GM23338 (cell line): Measurements from ENCODE around the gene JMJD1C.

Source experiments
- CREB1 ChIP-seq: fragments of 250-450 bp; sonication (Bioruptor Pico); IDR thresholded peaks from 2 replicates; pipeline ENCODE4 v1.5.0; 2020; ENCODE audit warnings: low read depth, mild to moderate bottlenecking, moderate library complexity
- CTCF ChIP-seq, 2 experiments: fragments of 200-600 bp in 1 of 2; sonication (generic) in 1 of 2; conservative IDR thresholded peaks; 2 replicates each; pipeline versions ENCODE4 v1.5.1 to v1.6.1; 2016 to 2017; ENCODE audit warnings: antibody characterized with exemption in 2 of 2, low read depth in 2 of 2, mild to moderate bottlenecking in 2 of 2, moderate library complexity in 1 of 2
- EZH2 ChIP-seq: fragments of 200-600 bp; sonication (generic); IDR thresholded peaks from one replicate; pipeline ENCODE4 v1.8.0; 2017; ENCODE audit warnings: antibody characterized with exemption, mild to moderate bottlenecking, low read depth; ENCODE audit not compliant: unreplicated experiment
- EZH2phosphoT487 ChIP-seq: fragments of 200-600 bp; sonication (generic); IDR thresholded peaks from one replicate; pipeline ENCODE4 v1.8.1; 2018; ENCODE audit warnings: antibody characterized with exemption; ENCODE audit not compliant: unreplicated experiment
- JUNB ChIP-seq: IDR thresholded peaks from one replicate; pipeline ENCODE4 v1.6.1; 2016; ENCODE audit warnings: antibody characterized with exemption; ENCODE audit not compliant: unreplicated experiment
- POLR2AphosphoS5 ChIP-seq: IDR thresholded peaks from 2 replicates; pipeline ENCODE4 v1.6.1; 2016; ENCODE audit warnings: antibody characterized with exemption, low read depth
- ZNF114 ChIP-seq: fragments of 250-450 bp; sonication (Bioruptor Pico); IDR thresholded peaks from 2 replicates; pipeline ENCODE4 v1.5.0; 2020; ENCODE audit warnings: mild to moderate bottlenecking, moderate library complexity
- TF ChIP-seq, protein P1 (sequence below): IDR thresholded peaks from one replicate; pipeline ENCODE4 v1.6.1; 2018; ENCODE audit warnings: antibody characterized with exemption; ENCODE audit not compliant: unreplicated experiment

DNA sequence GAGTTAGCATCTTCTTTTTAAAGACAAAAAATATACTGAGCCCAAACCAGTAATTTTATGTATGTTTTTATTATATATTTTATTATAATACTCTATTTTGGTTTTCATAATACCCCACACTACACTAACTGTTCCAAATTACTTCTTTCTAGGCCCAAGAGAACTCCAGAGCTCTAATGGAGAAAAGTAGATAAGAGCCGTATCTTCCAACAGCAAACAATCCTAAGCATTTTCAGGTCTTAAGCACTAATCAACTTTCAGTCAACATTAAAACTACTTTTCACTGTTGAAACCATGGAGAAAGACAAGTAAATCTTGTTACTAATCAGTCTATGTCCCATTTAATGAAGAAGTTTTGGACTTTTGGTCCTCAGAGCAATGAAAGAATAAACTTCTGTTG lies 55.1 kb downstream of the JMJD1C start:
- TF ChIP-seq ZNF114 (CRISPR knock-in tag) = no peak
- no peak for TF ChIP-seq EZH2phosphoT487
- TF ChIP-seq CTCF (conservative IDR thresholded peaks at IDR 0.05; ENCODE audit: low read depth in 2 of 2) = no peak
- no peak for TF ChIP-seq EZH2
- no peak for TF ChIP-seq POLR2AphosphoS5
- TF ChIP-seq, protein P1, sequence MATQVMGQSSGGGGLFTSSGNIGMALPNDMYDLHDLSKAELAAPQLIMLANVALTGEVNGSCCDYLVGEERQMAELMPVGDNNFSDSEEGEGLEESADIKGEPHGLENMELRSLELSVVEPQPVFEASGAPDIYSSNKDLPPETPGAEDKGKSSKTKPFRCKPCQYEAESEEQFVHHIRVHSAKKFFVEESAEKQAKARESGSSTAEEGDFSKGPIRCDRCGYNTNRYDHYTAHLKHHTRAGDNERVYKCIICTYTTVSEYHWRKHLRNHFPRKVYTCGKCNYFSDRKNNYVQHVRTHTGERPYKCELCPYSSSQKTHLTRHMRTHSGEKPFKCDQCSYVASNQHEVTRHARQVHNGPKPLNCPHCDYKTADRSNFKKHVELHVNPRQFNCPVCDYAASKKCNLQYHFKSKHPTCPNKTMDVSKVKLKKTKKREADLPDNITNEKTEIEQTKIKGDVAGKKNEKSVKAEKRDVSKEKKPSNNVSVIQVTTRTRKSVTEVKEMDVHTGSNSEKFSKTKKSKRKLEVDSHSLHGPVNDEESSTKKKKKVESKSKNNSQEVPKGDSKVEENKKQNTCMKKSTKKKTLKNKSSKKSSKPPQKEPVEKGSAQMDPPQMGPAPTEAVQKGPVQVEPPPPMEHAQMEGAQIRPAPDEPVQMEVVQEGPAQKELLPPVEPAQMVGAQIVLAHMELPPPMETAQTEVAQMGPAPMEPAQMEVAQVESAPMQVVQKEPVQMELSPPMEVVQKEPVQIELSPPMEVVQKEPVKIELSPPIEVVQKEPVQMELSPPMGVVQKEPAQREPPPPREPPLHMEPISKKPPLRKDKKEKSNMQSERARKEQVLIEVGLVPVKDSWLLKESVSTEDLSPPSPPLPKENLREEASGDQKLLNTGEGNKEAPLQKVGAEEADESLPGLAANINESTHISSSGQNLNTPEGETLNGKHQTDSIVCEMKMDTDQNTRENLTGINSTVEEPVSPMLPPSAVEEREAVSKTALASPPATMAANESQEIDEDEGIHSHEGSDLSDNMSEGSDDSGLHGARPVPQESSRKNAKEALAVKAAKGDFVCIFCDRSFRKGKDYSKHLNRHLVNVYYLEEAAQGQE = no peak
- TF ChIP-seq CREB1 = no peak
- no peak for TF ChIP-seq JUNB
